SK-N-SH (cell line): Measurements from ENCODE around the gene DDAH1. TPM values are rescaled to one million over a fixed set of nuclear protein-coding genes. Genes with fewer than 3 reads are reported as not detected.
A peak's percentile ranks its signal among the peaks of the same experiment; 100 is the strongest.

Source experiments
- CTCF ChIA-PET: fragments of 300-600, 350-600 bp; formaldehyde crosslinking; extraction: SDS; loops from one replicate; lab custom pipeline; 2021; lab: Yijun Ruan, JAX
- POLR2A ChIA-PET: fragments of 350-600 bp; sonication (Branson Sonifier 250); formaldehyde crosslinking; extraction: SDS; loops from one replicate; lab custom pipeline; 2020; ENCODE audit warnings: antibody characterized with exemption, inconsistent platforms; lab: Yijun Ruan, JAX
- DNase-seq: peaks from one replicate; pipeline ENCODE4 v3.0.0; 2012
- H2AFZ ChIP-seq: fragments of 200-600 bp; sonication (generic); 2 replicates; pipeline ENCODE4 v1.8.1; 2016; ENCODE audit warnings: antibody characterized with exemption, mild to moderate bottlenecking, low read depth
- H3F3A ChIP-seq: fragments of 200-600 bp; sonication (generic); replicated peaks from 2 replicates; pipeline ENCODE3; 2016; ENCODE audit warnings: antibody characterized with exemption, mild to moderate bottlenecking; ENCODE audit not compliant: insufficient read depth
- H3K27ac ChIP-seq, 2 experiments: fragments of 200-500 bp in 1 of 2; fragments of 200-600 bp in 1 of 2; sonication (Bioruptor generic) in 1 of 2; sonication (generic), shearing (Covaris generic) in 1 of 2; 2 replicates each; pipeline versions ENCODE4 v1.5.1 to v1.6.1; 2014 to 2016; ENCODE audit warnings: low read depth in 2 of 2, inconsistent platforms in 1 of 2, low read length in 1 of 2, mild to moderate bottlenecking in 1 of 2, mixed read lengths in 1 of 2
- H3K27me3 ChIP-seq: fragments of 200-600 bp; sonication (generic), shearing (Covaris generic); 2 replicates; pipeline ENCODE4 v1.6.1; 2016; ENCODE audit warnings: mixed run types; ENCODE audit not compliant: insufficient read depth
- H3K36me3 ChIP-seq, 2 experiments: fragments of 200-500 bp in 1 of 2; fragments of 200-600 bp in 1 of 2; sonication (Bioruptor generic) in 1 of 2; sonication (generic) in 1 of 2; replicated peaks in 1 of 2; 2 replicates each; pipeline versions ENCODE3 to v1.5.1; 2014 to 2016; ENCODE audit warnings: low read length in 1 of 2, mild to moderate bottlenecking in 1 of 2; ENCODE audit not compliant: insufficient read depth in 2 of 2, control insufficient read depth in 1 of 2
- H3K4me1 ChIP-seq, 2 experiments: fragments of 200-500 bp in 1 of 2; fragments of 200-600 bp in 1 of 2; sonication (Bioruptor generic) in 1 of 2; sonication (generic), shearing (Covaris generic) in 1 of 2; 2 replicates each; pipeline versions ENCODE4 v1.5.1 to v1.6.1; 2014 to 2016; ENCODE audit warnings: low read depth in 1 of 2, low read length in 1 of 2, mixed run types in 1 of 2; ENCODE audit not compliant: insufficient read depth in 2 of 2, control insufficient read depth in 1 of 2
- H3K4me2 ChIP-seq: fragments of 200-600 bp; sonication (generic), shearing (Covaris generic); 2 replicates; pipeline ENCODE4 v1.6.1; 2017; ENCODE audit warnings: mixed run types
- H3K4me3 ChIP-seq, 2 experiments: fragments of 200-500 bp in 1 of 2; fragments of 200-600 bp in 1 of 2; sonication (Bioruptor generic) in 1 of 2; sonication (generic), shearing (Covaris generic) in 1 of 2; 2 replicates each; pipeline versions ENCODE4 v1.5.1 to v1.8.1; 2014 to 2016; ENCODE audit warnings: low read depth in 2 of 2, inconsistent platforms in 1 of 2, low read length in 1 of 2, mild to moderate bottlenecking in 1 of 2, mixed read lengths in 1 of 2, moderate library complexity in 1 of 2
- H3K79me2 ChIP-seq: fragments of 200-600 bp; sonication (generic); 2 replicates; pipeline ENCODE4 v1.8.1; 2017; ENCODE audit warnings: mild to moderate bottlenecking; ENCODE audit not compliant: insufficient read depth
- H3K9ac ChIP-seq: fragments of 200-600 bp; sonication (generic); 2 replicates; pipeline ENCODE4 v1.6.1; 2017; ENCODE audit warnings: mixed run types
- H3K9me2 ChIP-seq: fragments of 200-600 bp; sonication (generic); 2 replicates; pipeline ENCODE4 v1.6.1; 2017; ENCODE audit warnings: mixed run types
- H3K9me3 ChIP-seq: fragments of 200-600 bp; sonication (generic); 2 replicates; pipeline ENCODE4 v1.6.1; 2017; ENCODE audit warnings: mixed run types, mild to moderate bottlenecking, moderate library complexity
- H4K20me1 ChIP-seq: fragments of 200-600 bp; sonication (generic); 2 replicates; pipeline ENCODE4 v1.6.1; 2017; ENCODE audit warnings: mild to moderate bottlenecking, mixed run types; ENCODE audit not compliant: insufficient read depth
- ELF1 ChIP-seq: IDR thresholded peaks from 2 replicates; pipeline ENCODE4 v1.4.0; 2012
- EP300 ChIP-seq, 2 experiments: IDR thresholded peaks; 2 replicates each; pipeline versions ENCODE4 v1.4.0 to v1.6.1; 2012; ENCODE audit warnings: borderline replicate concordance in 1 of 2, low read depth in 1 of 2, low read length in 1 of 2
- FOSL2 ChIP-seq: IDR thresholded peaks from 2 replicates; pipeline ENCODE4 v1.4.0; 2012; ENCODE audit warnings: low read depth, mild to moderate bottlenecking, moderate library complexity, borderline replicate concordance
- FOXJ3 ChIP-seq: sonication (generic); formaldehyde crosslinking; IDR thresholded peaks from 2 replicates; pipeline ENCODE4 v1.5.1; 2020; ENCODE audit warnings: mild to moderate bottlenecking, missing genetic modification reagents
- FOXM1 ChIP-seq: IDR thresholded peaks from 2 replicates; pipeline ENCODE4 v1.4.0; 2012; ENCODE audit warnings: low read depth, mild to moderate bottlenecking
- GABPA ChIP-seq: IDR thresholded peaks from 2 replicates; pipeline ENCODE4 v1.4.0; 2012; ENCODE audit warnings: low read depth, mild to moderate bottlenecking
- JUND ChIP-seq: IDR thresholded peaks from 2 replicates; pipeline ENCODE4 v1.4.0; 2012
- MEF2A ChIP-seq: IDR thresholded peaks from 2 replicates; pipeline ENCODE4 v1.4.0; 2012; ENCODE audit warnings: low read depth, borderline replicate concordance
- NFIC ChIP-seq: IDR thresholded peaks from 2 replicates; pipeline ENCODE4 v1.4.0; 2012; ENCODE audit warnings: borderline replicate concordance
- POLR2AphosphoS5 ChIP-seq: IDR thresholded peaks from 2 replicates; pipeline ENCODE4 v1.6.1; 2012; ENCODE audit warnings: low read depth, low read length
- RXRA ChIP-seq: IDR thresholded peaks from 2 replicates; pipeline ENCODE4 v1.4.0; 2012; ENCODE audit warnings: low read depth, mild to moderate bottlenecking, borderline replicate concordance
- SIN3A ChIP-seq: IDR thresholded peaks from 2 replicates; pipeline ENCODE4 v1.6.1; 2012; ENCODE audit warnings: low read depth, mild to moderate bottlenecking, low read length, moderate library complexity, borderline replicate concordance
- TAF1 ChIP-seq: IDR thresholded peaks from 2 replicates; pipeline ENCODE4 v1.6.1; 2012; ENCODE audit warnings: low read depth, mild to moderate bottlenecking, low read length, moderate library complexity, borderline replicate concordance
- TCF12 ChIP-seq: IDR thresholded peaks from 2 replicates; pipeline ENCODE4 v1.4.0; 2012
- TEAD4 ChIP-seq: IDR thresholded peaks from 2 replicates; pipeline ENCODE4 v1.4.0; 2012; ENCODE audit warnings: mild to moderate bottlenecking, borderline replicate concordance; ENCODE audit not compliant: insufficient read depth
- WGBS: methylation state at CpG from one replicate; pipeline ENCODE4 v1.1.6; 2017; ENCODE audit warnings: low lambda C conversion rate; 5-methylcytosine and 5-hydroxymethylcytosine counted together
- polyA plus RNA-seq, 3 experiments: library from polyadenylated mRNA; depleted of rRNA; stranded (reverse); fragments of >200 nt; gene quantifications; 2 replicates each; pipeline ENCODE4 v1.2.3, GENCODE V29; 2012
- TF ChIP-seq, protein P1 (sequence below): IDR thresholded peaks from 2 replicates; pipeline ENCODE4 v1.4.0; 2012; ENCODE audit warnings: low read depth
- TF ChIP-seq, protein P2 (sequence below): fragments of 200-600 bp; sonication (generic); IDR thresholded peaks from 2 replicates; pipeline ENCODE4 v1.6.1; 2017; ENCODE audit warnings: antibody characterized with exemption, mild to moderate bottlenecking, moderate library complexity
- TF ChIP-seq, protein P3 (sequence below): IDR thresholded peaks from 2 replicates; pipeline ENCODE4 v1.4.0; 2012; ENCODE audit warnings: low read depth, borderline replicate concordance

DDAH1 gene
- polyA plus RNA-seq, 1 of the 3 experiments (the other 2 are of a cell fraction) = 64.3 TPM

DNA sequence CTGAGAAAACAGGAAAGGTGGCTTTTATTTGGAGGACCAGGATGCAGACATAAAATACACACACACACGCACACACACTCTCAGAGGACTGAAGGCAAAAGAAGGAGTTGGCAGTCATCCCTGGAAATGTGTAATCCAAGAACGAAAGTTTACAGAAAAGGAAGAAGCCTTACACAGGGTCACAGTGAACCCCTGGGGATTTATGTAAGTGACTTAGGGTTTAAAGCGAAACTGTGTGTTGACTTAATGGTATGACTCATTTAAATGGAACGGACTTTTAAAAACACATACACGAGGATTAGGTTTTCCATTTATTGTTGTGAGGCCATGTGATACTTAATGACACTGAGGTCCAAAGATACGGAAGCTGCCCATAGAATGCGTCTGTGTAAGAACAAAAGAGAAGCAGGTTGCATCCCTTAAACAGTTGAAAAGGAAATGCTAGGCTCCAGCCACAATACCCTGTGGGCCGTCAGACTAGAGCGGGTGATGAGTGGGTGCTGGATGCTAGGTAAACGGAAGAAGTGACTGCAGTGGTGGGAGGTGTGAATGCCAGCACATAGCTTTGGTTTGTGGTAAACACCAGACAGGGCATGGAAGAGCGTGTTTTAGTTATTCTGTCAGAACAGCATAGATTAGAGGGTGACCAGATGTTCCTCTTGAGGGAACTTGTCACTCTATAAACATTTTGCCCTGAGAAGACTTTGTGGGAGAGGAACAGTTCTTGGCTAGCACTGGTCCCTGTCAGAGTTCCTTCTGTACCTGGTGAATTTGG is 166.9 kb downstream of the DDAH1 start:
- Histone ChIP-seq H2AFZ (peak overlapping the region; percentile 30), H3K79me2 (no peaks in the 10 kb centered on the region), H3K9me2 (no peaks in the 10 kb centered on the region), H3K4me2 (peak overlapping the region; percentile 72), H4K20me1 (no peaks in the 10 kb centered on the region), H3K9ac (peak overlapping the region; percentile 9; the same call in 1 of the 2 replicates), H3K9me3 (no peaks in the 10 kb centered on the region), H3K27ac (peak overlapping the region; percentile 1 to 73; a peak in 3 of 4 replicates), H3K27me3 (no peaks in the 10 kb centered on the region), H3K36me3 (no peaks in the 10 kb centered on the region), H3K4me1 (peaks cover 0 to 17% of the 10 kb centered on the region in 2 experiments; a peak in 2 of 4 replicates), H3K4me3 (peak overlapping the region in 1 of 2 experiments; percentile 7; a peak in 1 of 4 replicates), H3F3A (peaks cover 19% of the 10 kb centered on the region)
- ChIA-PET CTCF (interaction anchor here (0.7 to 5.1 kb wide), 3 partner anchors 10 to 39 kb away, joined by 3 to 24 read pairs (median 3); partner anchors contain the start of gene C1orf52), POLR2A (no interaction called here)
- no peak for DNase-seq
- 38% methylated on average over 11 of the region's 11 CpGs for WGBS
- TF ChIP-seq, protein P1, sequence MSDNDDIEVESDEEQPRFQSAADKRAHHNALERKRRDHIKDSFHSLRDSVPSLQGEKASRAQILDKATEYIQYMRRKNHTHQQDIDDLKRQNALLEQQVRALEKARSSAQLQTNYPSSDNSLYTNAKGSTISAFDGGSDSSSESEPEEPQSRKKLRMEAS = peak; percentile 64
- peak; percentile 57; the same call in 1 of the 2 replicates for TF ChIP-seq RXRA
- 0 out of 2 replicates have a peak, but pooled peaks have one; percentile 7 for TF ChIP-seq TAF1
- TF ChIP-seq FOSL2 = peak; percentile 66
- peak; percentile 68 for TF ChIP-seq GABPA
- TF ChIP-seq FOXJ3 (CRISPR knock-in tag) = no peak
- TF ChIP-seq JUND = peak; percentile 82
- TF ChIP-seq NFIC = peak; percentile 73
- no peak for TF ChIP-seq TEAD4
- TF ChIP-seq TCF12 = peak; percentile 66
- no peak for TF ChIP-seq FOXM1
- TF ChIP-seq, protein P2, sequence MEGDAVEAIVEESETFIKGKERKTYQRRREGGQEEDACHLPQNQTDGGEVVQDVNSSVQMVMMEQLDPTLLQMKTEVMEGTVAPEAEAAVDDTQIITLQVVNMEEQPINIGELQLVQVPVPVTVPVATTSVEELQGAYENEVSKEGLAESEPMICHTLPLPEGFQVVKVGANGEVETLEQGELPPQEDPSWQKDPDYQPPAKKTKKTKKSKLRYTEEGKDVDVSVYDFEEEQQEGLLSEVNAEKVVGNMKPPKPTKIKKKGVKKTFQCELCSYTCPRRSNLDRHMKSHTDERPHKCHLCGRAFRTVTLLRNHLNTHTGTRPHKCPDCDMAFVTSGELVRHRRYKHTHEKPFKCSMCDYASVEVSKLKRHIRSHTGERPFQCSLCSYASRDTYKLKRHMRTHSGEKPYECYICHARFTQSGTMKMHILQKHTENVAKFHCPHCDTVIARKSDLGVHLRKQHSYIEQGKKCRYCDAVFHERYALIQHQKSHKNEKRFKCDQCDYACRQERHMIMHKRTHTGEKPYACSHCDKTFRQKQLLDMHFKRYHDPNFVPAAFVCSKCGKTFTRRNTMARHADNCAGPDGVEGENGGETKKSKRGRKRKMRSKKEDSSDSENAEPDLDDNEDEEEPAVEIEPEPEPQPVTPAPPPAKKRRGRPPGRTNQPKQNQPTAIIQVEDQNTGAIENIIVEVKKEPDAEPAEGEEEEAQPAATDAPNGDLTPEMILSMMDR = no peak
- TF ChIP-seq ELF1 = peak; percentile 14; the same call in 1 of the 2 replicates
- peak in 1 of 2 experiments; percentile 7; a peak in 1 of 4 replicates for TF ChIP-seq EP300 (IDR thresholded peaks at IDR 0.05; ENCODE audit: borderline replicate concordance in 1 of 2, low read depth in 1 of 2, low read length in 1 of 2)
- peak; percentile 22; the same call in 1 of the 2 replicates for TF ChIP-seq POLR2AphosphoS5
- peak; percentile 39; the same call in 1 of the 2 replicates for TF ChIP-seq SIN3A
- TF ChIP-seq, protein P3, sequence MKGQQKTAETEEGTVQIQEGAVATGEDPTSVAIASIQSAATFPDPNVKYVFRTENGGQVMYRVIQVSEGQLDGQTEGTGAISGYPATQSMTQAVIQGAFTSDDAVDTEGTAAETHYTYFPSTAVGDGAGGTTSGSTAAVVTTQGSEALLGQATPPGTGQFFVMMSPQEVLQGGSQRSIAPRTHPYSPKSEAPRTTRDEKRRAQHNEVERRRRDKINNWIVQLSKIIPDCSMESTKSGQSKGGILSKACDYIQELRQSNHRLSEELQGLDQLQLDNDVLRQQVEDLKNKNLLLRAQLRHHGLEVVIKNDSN = 0 out of 2 replicates have a peak, but pooled peaks have one; percentile 24
- TF ChIP-seq MEF2A = peak; percentile 35; the same call in 1 of the 2 replicates
